ENCODE data around the gene IL1RAPL1.

Gene IL1RAPL1

DNA sequence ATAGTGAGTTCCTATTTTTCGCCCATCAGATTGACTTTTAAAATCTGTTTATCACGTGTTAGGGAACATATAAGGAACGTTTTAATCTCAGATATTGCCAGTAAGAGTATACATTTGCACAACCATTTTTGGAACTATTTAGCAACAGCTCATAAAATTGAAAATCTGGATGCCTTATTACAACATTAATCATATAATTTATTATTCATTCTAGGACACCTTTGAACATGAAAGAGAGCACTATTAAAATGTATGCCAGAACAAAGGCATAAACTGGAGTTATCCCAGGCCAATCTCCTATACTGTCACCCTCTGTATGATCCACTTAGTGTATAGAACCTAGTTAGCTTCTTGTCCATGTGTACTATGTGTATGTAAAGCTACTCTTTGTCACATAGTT, 1049.1 kb downstream of the IL1RAPL1 start:
- Histone ChIP-seq H3K4me1 (ENCODE audit: insufficient read depth, low read length, poor library complexity, severe bottlenecking) (no peaks in the 10 kb centered on the region), H3K9me2 (replicated peaks; ENCODE audit: low read depth, low read length) (no peaks in the 10 kb centered on the region), H3K79me2 (ENCODE audit: insufficient read depth, low read length) (no peaks in the 10 kb centered on the region), H3K9me3 (ENCODE audit: insufficient read depth, low read depth, low read length) (no peaks in the 10 kb centered on the region), H3F3A (ENCODE audit: low read depth) (no peaks in the 10 kb centered on the region), H3K4me2 (ENCODE audit: low read depth, low read length, poor library complexity, severe bottlenecking) (no peak overlapping the region), H3K9ac (ENCODE audit: low read depth, low read length, poor library complexity, severe bottlenecking) (no peak overlapping the region), H3K27me3 (ENCODE audit: insufficient read depth, low read length, poor library complexity, severe bottlenecking) (no peaks in the 10 kb centered on the region), H4K20me1 (ENCODE audit: insufficient read depth, low read length, poor library complexity, severe bottlenecking) (no peaks in the 10 kb centered on the region), H2AFZ (ENCODE audit: low read length) (no peak overlapping the region), H3K36me3 (ENCODE audit: insufficient read depth, low read length) (no peaks in the 10 kb centered on the region), H3K4me3 (ENCODE audit: low read length, poor library complexity, severe bottlenecking) (no peak overlapping the region)
- no peak for TF ChIP-seq EZH2phosphoT487 (IDR thresholded peaks at IDR 0.05; ENCODE audit: borderline replicate concordance)
- TF ChIP-seq, protein P1, sequence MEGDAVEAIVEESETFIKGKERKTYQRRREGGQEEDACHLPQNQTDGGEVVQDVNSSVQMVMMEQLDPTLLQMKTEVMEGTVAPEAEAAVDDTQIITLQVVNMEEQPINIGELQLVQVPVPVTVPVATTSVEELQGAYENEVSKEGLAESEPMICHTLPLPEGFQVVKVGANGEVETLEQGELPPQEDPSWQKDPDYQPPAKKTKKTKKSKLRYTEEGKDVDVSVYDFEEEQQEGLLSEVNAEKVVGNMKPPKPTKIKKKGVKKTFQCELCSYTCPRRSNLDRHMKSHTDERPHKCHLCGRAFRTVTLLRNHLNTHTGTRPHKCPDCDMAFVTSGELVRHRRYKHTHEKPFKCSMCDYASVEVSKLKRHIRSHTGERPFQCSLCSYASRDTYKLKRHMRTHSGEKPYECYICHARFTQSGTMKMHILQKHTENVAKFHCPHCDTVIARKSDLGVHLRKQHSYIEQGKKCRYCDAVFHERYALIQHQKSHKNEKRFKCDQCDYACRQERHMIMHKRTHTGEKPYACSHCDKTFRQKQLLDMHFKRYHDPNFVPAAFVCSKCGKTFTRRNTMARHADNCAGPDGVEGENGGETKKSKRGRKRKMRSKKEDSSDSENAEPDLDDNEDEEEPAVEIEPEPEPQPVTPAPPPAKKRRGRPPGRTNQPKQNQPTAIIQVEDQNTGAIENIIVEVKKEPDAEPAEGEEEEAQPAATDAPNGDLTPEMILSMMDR (conservative IDR thresholded peaks at IDR 0.05; ENCODE audit: low read length) = no peak

DNA sequence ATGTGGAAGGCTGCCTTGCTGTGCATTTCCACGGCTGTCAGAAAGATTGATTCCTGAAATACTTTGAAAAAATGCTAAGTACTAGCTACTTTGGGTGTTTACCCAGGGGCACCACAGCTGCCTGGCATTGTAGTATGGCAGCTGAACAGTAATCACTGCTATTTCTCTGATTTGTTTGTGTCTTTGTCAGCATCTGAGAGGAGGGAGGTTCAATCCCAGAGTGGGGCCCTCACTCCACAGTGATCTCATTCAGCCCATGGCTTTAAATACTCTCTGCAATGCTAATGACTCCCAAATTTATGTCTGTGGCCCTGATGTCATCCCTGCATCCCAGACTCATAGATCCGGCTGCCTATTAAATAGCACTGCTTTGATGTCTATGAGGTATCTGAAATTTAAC, 1052.9 kb downstream of the IL1RAPL1 start:
- H3K36me3 ChIP-seq (ENCODE audit: insufficient read depth, low read length) = no peaks in the 10 kb centered on the region
- no peaks in the 10 kb centered on the region for H3K9me2 ChIP-seq (replicated peaks; ENCODE audit: low read depth, low read length)
- H3K9ac ChIP-seq (ENCODE audit: low read depth, low read length, poor library complexity, severe bottlenecking) = no peak overlapping the region
- H2AFZ ChIP-seq (ENCODE audit: low read length) = no peak overlapping the region
- no peak for TF ChIP-seq EZH2phosphoT487 (IDR thresholded peaks at IDR 0.05; ENCODE audit: borderline replicate concordance)
- TF ChIP-seq, protein P1 (conservative IDR thresholded peaks at IDR 0.05; ENCODE audit: low read length) = no peak
- no peak overlapping the region for H3K4me3 ChIP-seq (ENCODE audit: low read length, poor library complexity, severe bottlenecking)
- H3K79me2 ChIP-seq (ENCODE audit: insufficient read depth, low read length) = no peaks in the 10 kb centered on the region
- H3K4me1 ChIP-seq (ENCODE audit: insufficient read depth, low read length, poor library complexity, severe bottlenecking) = no peaks in the 10 kb centered on the region
- no peak overlapping the region for H3K4me2 ChIP-seq (ENCODE audit: low read depth, low read length, poor library complexity, severe bottlenecking)
- no peaks in the 10 kb centered on the region for H3K9me3 ChIP-seq (ENCODE audit: insufficient read depth, low read depth, low read length)
- H3K27me3 ChIP-seq (ENCODE audit: insufficient read depth, low read length, poor library complexity, severe bottlenecking) = no peaks in the 10 kb centered on the region
- no peaks in the 10 kb centered on the region for H3F3A ChIP-seq (ENCODE audit: low read depth)
- H4K20me1 ChIP-seq (ENCODE audit: insufficient read depth, low read length, poor library complexity, severe bottlenecking) = no peaks in the 10 kb centered on the region

DNA sequence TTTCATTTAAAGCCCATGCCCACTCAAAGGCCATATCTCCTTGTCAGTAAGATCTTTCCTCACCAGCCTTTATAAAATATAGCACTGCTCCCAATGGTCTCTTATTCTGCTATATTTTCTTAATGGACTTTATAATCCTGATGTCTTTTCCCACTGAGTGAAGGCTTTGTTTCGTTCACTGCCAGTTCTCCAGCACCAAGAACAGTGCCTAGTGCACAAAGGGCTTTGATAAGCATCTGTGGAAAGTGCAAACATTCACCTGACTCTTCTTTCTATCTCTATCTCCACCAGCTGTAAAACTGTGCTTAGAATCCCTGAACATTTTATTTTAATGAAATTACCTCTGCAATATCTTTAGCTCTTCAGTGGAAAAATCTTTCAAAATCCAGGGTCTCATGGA, 1054.2 kb downstream of the IL1RAPL1 start:
- Histone ChIP-seq H3K4me3 (ENCODE audit: low read length, poor library complexity, severe bottlenecking) (no peak overlapping the region), H3K36me3 (ENCODE audit: insufficient read depth, low read length) (no peaks in the 10 kb centered on the region), H4K20me1 (ENCODE audit: insufficient read depth, low read length, poor library complexity, severe bottlenecking) (no peaks in the 10 kb centered on the region), H2AFZ (ENCODE audit: low read length) (no peak overlapping the region), H3F3A (ENCODE audit: low read depth) (no peaks in the 10 kb centered on the region), H3K79me2 (ENCODE audit: insufficient read depth, low read length) (no peaks in the 10 kb centered on the region), H3K4me1 (ENCODE audit: insufficient read depth, low read length, poor library complexity, severe bottlenecking) (no peaks in the 10 kb centered on the region), H3K9me2 (replicated peaks; ENCODE audit: low read depth, low read length) (no peaks in the 10 kb centered on the region), H3K9ac (ENCODE audit: low read depth, low read length, poor library complexity, severe bottlenecking) (no peak overlapping the region), H3K4me2 (ENCODE audit: low read depth, low read length, poor library complexity, severe bottlenecking) (no peak overlapping the region), H3K9me3 (ENCODE audit: insufficient read depth, low read depth, low read length) (no peaks in the 10 kb centered on the region), H3K27me3 (ENCODE audit: insufficient read depth, low read length, poor library complexity, severe bottlenecking) (no peaks in the 10 kb centered on the region)
- TF ChIP-seq EZH2phosphoT487 (IDR thresholded peaks at IDR 0.05; ENCODE audit: borderline replicate concordance) = no peak
- TF ChIP-seq, protein P1 (conservative IDR thresholded peaks at IDR 0.05; ENCODE audit: low read length) = no peak
